ENCODE measurements around the gene PHACTR4. TPM values are rescaled to one million over a fixed set of nuclear protein-coding genes. Genes with fewer than 3 reads are reported as not detected.
A peak's percentile ranks its signal among the peaks of the same experiment; 100 is the strongest.

The PHACTR4 gene
- total RNA-seq, 3 donors from 2014 or later = 47.6 to 62.3 (median 54.8) TPM

DNA sequence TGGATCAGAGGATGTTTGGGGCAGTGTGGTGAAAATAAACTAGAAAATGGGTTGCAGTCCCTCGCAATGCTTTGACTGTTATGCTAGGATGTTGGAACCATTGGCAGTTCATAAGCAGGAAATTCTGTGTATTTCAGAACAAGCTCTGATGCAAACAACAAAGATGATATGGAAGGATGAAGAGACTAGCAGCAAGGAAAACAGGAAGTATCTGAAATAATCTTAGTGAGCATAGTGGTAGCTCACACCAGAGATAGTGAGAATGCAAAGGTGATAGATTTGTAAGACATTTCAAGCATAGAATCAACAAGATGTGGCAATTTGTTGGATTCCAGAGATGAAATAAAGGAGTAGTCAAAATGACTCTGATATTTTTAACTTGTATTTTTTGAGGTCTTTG is 125.2 kb downstream of the PHACTR4 start:
- Histone ChIP-seq H3K9me3 (no peaks in the 10 kb centered on the region), H3K4me3 (no peak overlapping the region), H3K4me1 (ENCODE audit: low read depth) (no peaks in the 10 kb centered on the region), H3K36me3 (ENCODE audit: low read depth) (no peaks in the 10 kb centered on the region)
- TF ChIP-seq, protein P1, sequence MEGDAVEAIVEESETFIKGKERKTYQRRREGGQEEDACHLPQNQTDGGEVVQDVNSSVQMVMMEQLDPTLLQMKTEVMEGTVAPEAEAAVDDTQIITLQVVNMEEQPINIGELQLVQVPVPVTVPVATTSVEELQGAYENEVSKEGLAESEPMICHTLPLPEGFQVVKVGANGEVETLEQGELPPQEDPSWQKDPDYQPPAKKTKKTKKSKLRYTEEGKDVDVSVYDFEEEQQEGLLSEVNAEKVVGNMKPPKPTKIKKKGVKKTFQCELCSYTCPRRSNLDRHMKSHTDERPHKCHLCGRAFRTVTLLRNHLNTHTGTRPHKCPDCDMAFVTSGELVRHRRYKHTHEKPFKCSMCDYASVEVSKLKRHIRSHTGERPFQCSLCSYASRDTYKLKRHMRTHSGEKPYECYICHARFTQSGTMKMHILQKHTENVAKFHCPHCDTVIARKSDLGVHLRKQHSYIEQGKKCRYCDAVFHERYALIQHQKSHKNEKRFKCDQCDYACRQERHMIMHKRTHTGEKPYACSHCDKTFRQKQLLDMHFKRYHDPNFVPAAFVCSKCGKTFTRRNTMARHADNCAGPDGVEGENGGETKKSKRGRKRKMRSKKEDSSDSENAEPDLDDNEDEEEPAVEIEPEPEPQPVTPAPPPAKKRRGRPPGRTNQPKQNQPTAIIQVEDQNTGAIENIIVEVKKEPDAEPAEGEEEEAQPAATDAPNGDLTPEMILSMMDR (IDR thresholded peaks at IDR 0.05) = no peak
- DNase-seq (no peak), ATAC-seq (no peak)
- intact Hi-C loops (cut with DNase I, micrococcal nuclease) = no loop called here

GRCh38 chr1:28499553-28499952 is 130.0 kb downstream of the PHACTR4 start:
- H3K4me1 ChIP-seq (ENCODE audit: low read depth) = no peaks in the 10 kb centered on the region
- no peak overlapping the region for H3K4me3 ChIP-seq
- DNase-seq = no peak
- no peaks in the 10 kb centered on the region for H3K9me3 ChIP-seq
- ATAC-seq = no peak
- intact Hi-C loops (cut with DNase I, micrococcal nuclease) = no loop called here
- TF ChIP-seq, protein P1 (IDR thresholded peaks at IDR 0.05) = no peak
- no peaks in the 10 kb centered on the region for H3K36me3 ChIP-seq (ENCODE audit: low read depth)

GRCh38 chr1:28501925-28502324 is 132.4 kb downstream of the PHACTR4 start:
- ATAC-seq = no peak
- intact Hi-C loops (cut with DNase I, micrococcal nuclease) = no loop called here
- no peak overlapping the region for H3K4me3 ChIP-seq
- TF ChIP-seq, protein P1 (IDR thresholded peaks at IDR 0.05) = no peak
- DNase-seq = no peak
- no peaks in the 10 kb centered on the region for H3K36me3 ChIP-seq (ENCODE audit: low read depth)
- no peaks in the 10 kb centered on the region for H3K9me3 ChIP-seq
- peaks cover 3% of the 10 kb centered on the region for H3K4me1 ChIP-seq (ENCODE audit: low read depth)

DNA sequence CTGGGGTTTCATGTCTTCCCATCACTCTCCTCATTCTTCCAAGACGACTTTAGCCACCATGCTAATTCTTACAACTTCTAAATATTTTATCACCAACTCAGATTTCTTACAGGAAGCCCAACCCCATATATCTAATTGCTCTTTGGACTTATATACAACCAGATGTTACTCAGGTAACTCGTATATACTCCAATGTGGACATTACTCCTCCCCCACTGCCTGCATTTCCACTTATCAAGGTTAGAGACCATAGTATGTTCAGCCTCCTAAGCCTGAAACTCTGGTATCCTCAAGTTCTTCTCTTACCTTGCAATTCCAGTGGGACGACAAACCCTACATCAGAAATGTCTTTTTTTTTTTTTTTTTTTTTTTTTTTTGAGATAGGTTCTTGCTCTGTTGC is 133.6 kb downstream of the PHACTR4 start:
- H3K9me3 ChIP-seq = no peaks in the 10 kb centered on the region
- TF ChIP-seq, protein P1 (IDR thresholded peaks at IDR 0.05) = no peak
- DNase-seq (peak in 1 of 3 donors; percentile 61), ATAC-seq (peak; percentile 55)
- H3K36me3 ChIP-seq (ENCODE audit: low read depth) = no peaks in the 10 kb centered on the region
- peaks cover 14% of the 10 kb centered on the region for H3K4me1 ChIP-seq (ENCODE audit: low read depth)
- intact Hi-C loops (cut with DNase I, micrococcal nuclease) = no loop called here
- H3K4me3 ChIP-seq = no peak overlapping the region

GRCh38 chr1:28505406-28506187 is 136.1 kb downstream of the PHACTR4 start, which contains the start of gene RCC1:
TSS of gene RCC1 (plus strand) at chr1:28506043. CDS start at chr1:28529867, 23,824 bp downstream.
- H3K4me1 ChIP-seq (ENCODE audit: low read depth) = peaks cover 37% of the 10 kb centered on the region
- ATAC-seq = peak; percentile 91
- intact Hi-C loops (cut with DNase I, micrococcal nuclease) = no loop called here

More at GRCh38 chr1:28505406-28506187, 136.1 kb downstream of the PHACTR4 start, which contains the start of gene RCC1:
- H3K36me3 ChIP-seq (ENCODE audit: low read depth) = peaks cover 6% of the 10 kb centered on the region
- H3K9me3 ChIP-seq = no peaks in the 10 kb centered on the region
- TF ChIP-seq, protein P1 (IDR thresholded peaks at IDR 0.05) = peak; percentile 7
- H3K4me3 ChIP-seq = peak within 1 kb of the TSS; percentile 70
- peak; percentile 96 to 97 (median 96) for DNase-seq
